Lung microvascular endothelial cell (primary cell): ENCODE measurements around the gene IL33. TPM values are rescaled to one million over a fixed set of nuclear protein-coding genes. Genes with fewer than 3 reads are reported as not detected.

Experiments
- DNase-seq, 2 donors: peaks; one replicate each; pipeline versions ENCODE4 v3.0.0 to v3.0.0-alpha.2; 2010; ENCODE audit warnings: low read depth in 2 of 2
- total RNA-seq: library from RNA; depleted of rRNA; stranded (reverse); fragments of >200 nt; gene quantifications from 2 replicates; pipeline ENCODE4 v1.2.1, GENCODE V29; 2014

IL33 gene
- total RNA-seq, 1 donor from 2014 or later, result 2.4 TPM

- DNase-seq, result no peak
Observed at GRCh38 chr9:6301858-6302257, 86.3 kb downstream of the IL33 start.

DNA sequence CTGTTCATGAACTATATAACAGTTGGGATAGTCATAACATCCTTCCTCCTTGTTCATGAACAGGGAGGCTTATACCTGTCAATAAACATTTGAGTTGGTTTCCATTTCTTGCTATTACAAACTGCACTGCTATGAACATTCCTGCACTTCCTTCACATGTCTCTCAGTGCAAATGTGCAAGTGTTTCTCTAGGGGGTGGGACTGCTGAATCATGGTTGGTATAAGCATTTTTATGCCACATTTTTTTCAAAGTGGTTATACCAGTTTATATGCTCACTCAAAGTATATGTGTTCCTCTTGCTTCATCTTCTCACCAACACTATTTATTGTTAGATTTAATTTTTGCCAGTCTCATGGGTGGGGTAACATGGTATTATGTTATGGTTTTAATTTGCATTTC lies 86.8 kb downstream of the IL33 start:
- peak; percentile 29 to 75 for DNase-seq

DNA sequence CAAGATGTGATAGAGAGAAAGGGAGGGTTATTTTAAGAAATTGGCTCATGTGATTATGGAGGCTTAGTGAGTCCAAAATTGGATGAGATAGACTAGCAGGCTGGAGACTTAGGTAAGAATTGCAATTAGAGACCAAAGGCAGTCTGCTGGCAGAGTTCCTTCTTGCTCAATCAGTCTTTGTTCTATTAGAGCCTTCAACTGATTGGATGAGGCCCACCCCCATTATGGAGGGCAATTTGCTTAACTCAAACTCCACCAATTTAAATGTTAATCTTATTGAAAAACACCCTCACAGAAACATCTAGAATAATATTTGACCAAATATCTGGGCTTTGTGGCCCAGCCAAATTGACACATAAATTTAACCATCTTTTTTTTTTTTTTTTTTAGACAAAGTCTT lies 88.6 kb downstream of the IL33 start:
- no peak for DNase-seq

GRCh38 chr9:6305954-6306563 lies 90.5 kb downstream of the IL33 start:
- peak; percentile 72 to 77 for DNase-seq

Other genes starting within 250 kb of the IL33 start
- 22.9 and 31.5 TPM in 2 replicates for gene RANBP6, start 200.2 kb upstream of the IL33 start, total RNA-seq
- gene TPD52L3, start 112.6 kb downstream of the IL33 start, total RNA-seq, result not detected in 2 replicates
- gene UHRF2, start 197.4 kb downstream of the IL33 start, total RNA-seq, result 37.7 and 61.1 TPM in 2 replicates